ENCODE results near the gene ZNF579.

ZNF579 gene

GRCh38 chr19:55621205-55621672, 40.6 kb upstream of the ZNF579 start:
- Histone ChIP-seq H3K79me2 (ENCODE audit: insufficient read depth, low read depth) (no peaks in the 10 kb centered on the region), H2AFZ (ENCODE audit: low read depth) (no peak overlapping the region), H3K4me3 (IDR thresholded peaks at IDR 0.05; ENCODE audit: insufficient read depth, low read depth, low read length) (no peak overlapping the region), H3K27ac (no peak overlapping the region), H3K27me3 (ENCODE audit: insufficient read depth, low read depth) (no peaks in the 10 kb centered on the region), H3K36me3 (ENCODE audit: insufficient read depth) (no peaks in the 10 kb centered on the region), H4K20me1 (ENCODE audit: insufficient read depth) (no peaks in the 10 kb centered on the region), H3K9ac (no peak overlapping the region), H3K4me1 (ENCODE audit: low read depth, poor library complexity, severe bottlenecking) (peaks cover 15% of the 10 kb centered on the region), H3K4me2 (no peak overlapping the region)
- TF ChIP-seq, protein P1, sequence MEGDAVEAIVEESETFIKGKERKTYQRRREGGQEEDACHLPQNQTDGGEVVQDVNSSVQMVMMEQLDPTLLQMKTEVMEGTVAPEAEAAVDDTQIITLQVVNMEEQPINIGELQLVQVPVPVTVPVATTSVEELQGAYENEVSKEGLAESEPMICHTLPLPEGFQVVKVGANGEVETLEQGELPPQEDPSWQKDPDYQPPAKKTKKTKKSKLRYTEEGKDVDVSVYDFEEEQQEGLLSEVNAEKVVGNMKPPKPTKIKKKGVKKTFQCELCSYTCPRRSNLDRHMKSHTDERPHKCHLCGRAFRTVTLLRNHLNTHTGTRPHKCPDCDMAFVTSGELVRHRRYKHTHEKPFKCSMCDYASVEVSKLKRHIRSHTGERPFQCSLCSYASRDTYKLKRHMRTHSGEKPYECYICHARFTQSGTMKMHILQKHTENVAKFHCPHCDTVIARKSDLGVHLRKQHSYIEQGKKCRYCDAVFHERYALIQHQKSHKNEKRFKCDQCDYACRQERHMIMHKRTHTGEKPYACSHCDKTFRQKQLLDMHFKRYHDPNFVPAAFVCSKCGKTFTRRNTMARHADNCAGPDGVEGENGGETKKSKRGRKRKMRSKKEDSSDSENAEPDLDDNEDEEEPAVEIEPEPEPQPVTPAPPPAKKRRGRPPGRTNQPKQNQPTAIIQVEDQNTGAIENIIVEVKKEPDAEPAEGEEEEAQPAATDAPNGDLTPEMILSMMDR (conservative IDR thresholded peaks at IDR 0.05; ENCODE audit: low read depth, low read length) = no peak

DNA sequence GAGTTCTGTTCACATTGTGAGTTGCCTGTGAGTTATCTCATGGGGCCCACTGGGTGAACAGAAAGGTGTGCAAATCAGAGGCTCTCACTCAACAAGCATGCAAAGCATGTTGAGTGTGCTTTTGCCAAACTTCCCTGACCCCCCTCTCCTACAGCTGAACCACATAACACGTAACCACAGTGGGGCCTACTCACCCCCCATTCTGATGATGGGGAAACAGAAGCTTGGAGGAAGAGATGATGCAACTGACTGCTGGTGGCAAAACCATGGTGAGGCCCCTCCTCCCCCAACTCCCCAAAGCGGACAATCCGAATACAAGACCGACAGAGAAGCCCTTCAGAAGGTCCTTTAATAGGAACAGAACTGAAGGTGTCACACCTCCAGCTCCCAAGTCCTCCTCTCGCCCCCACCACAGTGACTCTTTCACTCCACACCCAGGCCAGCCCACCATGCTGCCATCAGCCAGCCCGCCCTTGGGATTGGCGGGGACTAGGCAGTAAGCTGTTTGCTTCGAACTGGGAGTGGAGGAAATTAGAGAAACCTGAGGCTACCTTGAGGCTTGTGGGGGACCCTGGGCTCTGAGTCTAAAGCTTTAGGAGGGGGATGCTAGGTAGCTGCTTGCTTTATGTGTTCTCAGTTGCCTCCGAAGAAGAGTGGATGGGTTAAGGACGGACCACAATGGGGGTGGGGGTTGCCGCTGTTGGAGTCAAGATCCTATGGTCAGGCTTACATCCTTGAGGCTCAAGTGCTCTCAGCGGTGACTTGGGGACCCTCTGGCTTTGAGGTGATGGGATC, 40.0 kb upstream of the ZNF579 start:
- Histone ChIP-seq H4K20me1 (ENCODE audit: insufficient read depth) (no peaks in the 10 kb centered on the region), H3K79me2 (ENCODE audit: insufficient read depth, low read depth) (no peaks in the 10 kb centered on the region), H3K4me1 (ENCODE audit: low read depth, poor library complexity, severe bottlenecking) (peaks cover 15% of the 10 kb centered on the region), H3K9ac (no peak overlapping the region), H3K4me2 (no peak overlapping the region), H2AFZ (ENCODE audit: low read depth) (no peak overlapping the region), H3K27me3 (ENCODE audit: insufficient read depth, low read depth) (no peaks in the 10 kb centered on the region), H3K4me3 (IDR thresholded peaks at IDR 0.05; ENCODE audit: insufficient read depth, low read depth, low read length) (no peak overlapping the region), H3K27ac (no peak overlapping the region), H3K36me3 (ENCODE audit: insufficient read depth) (no peaks in the 10 kb centered on the region)
- TF ChIP-seq, protein P1 (conservative IDR thresholded peaks at IDR 0.05; ENCODE audit: low read depth, low read length) = no peak

- TF ChIP-seq, protein P1 (conservative IDR thresholded peaks at IDR 0.05; ENCODE audit: low read depth, low read length) = no peak
- no peak overlapping the region for H3K27ac ChIP-seq
- H3K27me3 ChIP-seq (ENCODE audit: insufficient read depth, low read depth) = no peaks in the 10 kb centered on the region
- H3K4me1 ChIP-seq (ENCODE audit: low read depth, poor library complexity, severe bottlenecking) = peaks cover 8% of the 10 kb centered on the region
- no peaks in the 10 kb centered on the region for H3K79me2 ChIP-seq (ENCODE audit: insufficient read depth, low read depth)
- no peak overlapping the region for H3K9ac ChIP-seq
- no peak overlapping the region for H2AFZ ChIP-seq (ENCODE audit: low read depth)
- H4K20me1 ChIP-seq (ENCODE audit: insufficient read depth) = no peaks in the 10 kb centered on the region
- H3K4me3 ChIP-seq (IDR thresholded peaks at IDR 0.05; ENCODE audit: insufficient read depth, low read depth, low read length) = no peak overlapping the region
- no peaks in the 10 kb centered on the region for H3K36me3 ChIP-seq (ENCODE audit: insufficient read depth)
- H3K4me2 ChIP-seq = no peak overlapping the region
Measured at GRCh38 chr19:55619286-55619685, 38.6 kb upstream of the ZNF579 start.

GRCh38 chr19:55618426-55618825, 37.8 kb upstream of the ZNF579 start:
- no peaks in the 10 kb centered on the region for H3K36me3 ChIP-seq (ENCODE audit: insufficient read depth)
- H3K27ac ChIP-seq = no peak overlapping the region
- H3K27me3 ChIP-seq (ENCODE audit: insufficient read depth, low read depth) = no peaks in the 10 kb centered on the region

More at GRCh38 chr19:55618426-55618825, 37.8 kb upstream of the ZNF579 start:
- no peak overlapping the region for H2AFZ ChIP-seq (ENCODE audit: low read depth)
- no peaks in the 10 kb centered on the region for H4K20me1 ChIP-seq (ENCODE audit: insufficient read depth)
- no peaks in the 10 kb centered on the region for H3K79me2 ChIP-seq (ENCODE audit: insufficient read depth, low read depth)
- no peak overlapping the region for H3K9ac ChIP-seq
- H3K4me1 ChIP-seq (ENCODE audit: low read depth, poor library complexity, severe bottlenecking) = peaks cover 3% of the 10 kb centered on the region
- TF ChIP-seq, protein P1 (conservative IDR thresholded peaks at IDR 0.05; ENCODE audit: low read depth, low read length) = no peak
- H3K4me2 ChIP-seq = no peak overlapping the region
- H3K4me3 ChIP-seq (IDR thresholded peaks at IDR 0.05; ENCODE audit: insufficient read depth, low read depth, low read length) = no peak overlapping the region
